Ishikawa (cell line): ENCODE results near the gene CKM.

Source experiments
- TAF1 ChIP-seq: IDR thresholded peaks from 2 replicates; pipeline ENCODE4 v1.6.1; 2012; ENCODE audit warnings: low read depth, mild to moderate bottlenecking
- TEAD4 ChIP-seq: IDR thresholded peaks from 2 replicates; pipeline ENCODE4 v1.6.1; 2012

DNA sequence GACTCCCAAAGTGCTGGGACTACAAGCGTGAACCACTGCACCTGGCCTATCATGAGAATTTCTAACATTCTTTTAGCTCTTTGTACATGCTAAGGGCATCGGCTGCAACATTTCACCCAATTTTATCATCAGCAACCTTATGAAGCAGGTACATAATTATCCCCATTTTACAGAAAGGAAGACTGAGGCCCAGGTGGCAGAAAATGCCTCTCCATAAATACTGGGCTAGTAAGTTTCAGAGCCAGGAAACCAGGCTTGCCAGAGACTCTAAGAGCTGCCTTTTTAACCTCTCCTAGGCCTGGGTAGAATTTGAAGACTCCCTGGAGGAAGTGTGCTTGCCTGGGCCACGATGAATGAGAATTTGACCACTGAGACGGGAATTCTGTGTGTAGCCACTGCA lies 45.5 kb upstream of the CKM start:
- no peak for TF ChIP-seq TAF1
- TF ChIP-seq TEAD4, result no peak
